Measurements from ENCODE around the gene NCLN. TPM values are rescaled to one million over a fixed set of nuclear protein-coding genes. Genes with fewer than 3 reads are reported as not detected.
A peak's percentile ranks its signal among the peaks of the same experiment; 100 is the strongest.

The NCLN gene
- total RNA-seq, 2 donors from 2014 or later = 48.6 to 68.5 TPM

DNA sequence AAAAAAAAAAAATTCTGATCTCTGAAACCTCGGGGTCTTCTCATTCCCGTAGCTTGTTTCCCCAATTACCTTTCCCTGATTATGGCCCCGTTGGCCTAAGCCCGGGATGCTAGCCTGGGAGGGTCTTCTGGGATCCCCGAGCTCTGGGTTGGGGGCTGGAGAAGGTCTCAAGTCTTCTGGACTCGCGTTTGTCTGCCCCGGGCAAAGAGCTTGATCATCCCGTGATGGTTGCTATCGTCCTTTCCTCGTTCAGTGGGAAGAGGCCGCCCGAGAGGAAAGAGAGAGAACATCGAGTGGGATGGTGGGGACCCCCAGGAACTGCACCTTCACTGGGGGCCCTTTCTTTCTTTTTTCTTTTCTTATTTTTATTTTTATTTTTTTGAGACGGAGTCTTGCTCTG lies 47.5 kb upstream of the NCLN start:
- 86% methylated on average over 15 of the region's 15 CpGs for WGBS
- no peaks in the 10 kb centered on the region for H3K36me3 ChIP-seq
- no peak for DNase-seq (ENCODE audit: low spot score)
- H3K4me3 ChIP-seq = no peak overlapping the region
- peaks cover 6% of the 10 kb centered on the region for H3K4me1 ChIP-seq (replicated peaks)
- intact Hi-C loops (cut with DNase I) = no loop called here
- H3K9me3 ChIP-seq = no peaks in the 10 kb centered on the region
- H3K27ac ChIP-seq = no peak overlapping the region
- TF ChIP-seq POLR2A (IDR thresholded peaks at IDR 0.05) (no peak), POLR2AphosphoS5 (IDR thresholded peaks at IDR 0.05) (no peak)
- TF ChIP-seq, protein P1, sequence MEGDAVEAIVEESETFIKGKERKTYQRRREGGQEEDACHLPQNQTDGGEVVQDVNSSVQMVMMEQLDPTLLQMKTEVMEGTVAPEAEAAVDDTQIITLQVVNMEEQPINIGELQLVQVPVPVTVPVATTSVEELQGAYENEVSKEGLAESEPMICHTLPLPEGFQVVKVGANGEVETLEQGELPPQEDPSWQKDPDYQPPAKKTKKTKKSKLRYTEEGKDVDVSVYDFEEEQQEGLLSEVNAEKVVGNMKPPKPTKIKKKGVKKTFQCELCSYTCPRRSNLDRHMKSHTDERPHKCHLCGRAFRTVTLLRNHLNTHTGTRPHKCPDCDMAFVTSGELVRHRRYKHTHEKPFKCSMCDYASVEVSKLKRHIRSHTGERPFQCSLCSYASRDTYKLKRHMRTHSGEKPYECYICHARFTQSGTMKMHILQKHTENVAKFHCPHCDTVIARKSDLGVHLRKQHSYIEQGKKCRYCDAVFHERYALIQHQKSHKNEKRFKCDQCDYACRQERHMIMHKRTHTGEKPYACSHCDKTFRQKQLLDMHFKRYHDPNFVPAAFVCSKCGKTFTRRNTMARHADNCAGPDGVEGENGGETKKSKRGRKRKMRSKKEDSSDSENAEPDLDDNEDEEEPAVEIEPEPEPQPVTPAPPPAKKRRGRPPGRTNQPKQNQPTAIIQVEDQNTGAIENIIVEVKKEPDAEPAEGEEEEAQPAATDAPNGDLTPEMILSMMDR (IDR thresholded peaks at IDR 0.05) = no peak
- H3K27me3 ChIP-seq (replicated peaks; ENCODE audit: insufficient read depth) = no peaks in the 10 kb centered on the region

DNA sequence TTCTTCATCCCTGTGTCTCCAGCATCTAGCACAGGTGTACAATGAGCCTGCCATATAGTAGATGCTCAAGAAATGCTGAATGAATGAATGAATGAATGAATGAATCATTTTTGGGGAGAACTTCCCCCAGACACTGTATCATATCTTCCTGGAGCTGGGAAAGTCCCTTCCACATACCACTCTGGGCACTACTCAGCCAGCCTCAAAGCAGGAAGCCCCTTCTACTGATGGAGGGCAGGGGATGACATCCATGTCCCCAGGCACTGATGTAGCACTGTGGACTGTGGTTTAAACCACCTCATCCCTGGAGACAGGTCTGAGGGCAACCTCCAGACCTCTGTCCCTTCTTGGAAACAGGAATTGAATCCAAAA lies 45.1 kb upstream of the NCLN start:
- H3K36me3 ChIP-seq = no peaks in the 10 kb centered on the region
- H3K4me3 ChIP-seq = no peak overlapping the region
- no peaks in the 10 kb centered on the region for H3K27me3 ChIP-seq (replicated peaks; ENCODE audit: insufficient read depth)
- DNase-seq (ENCODE audit: low spot score) = no peak
- intact Hi-C loops (cut with DNase I) = no loop called here
- H3K9me3 ChIP-seq = no peaks in the 10 kb centered on the region
- no peak overlapping the region for H3K27ac ChIP-seq
- no peaks in the 10 kb centered on the region for H3K4me1 ChIP-seq (replicated peaks)
- TF ChIP-seq POLR2AphosphoS5 (IDR thresholded peaks at IDR 0.05) (no peak), POLR2A (IDR thresholded peaks at IDR 0.05) (no peak)
- TF ChIP-seq, protein P1 (IDR thresholded peaks at IDR 0.05) = no peak

DNA sequence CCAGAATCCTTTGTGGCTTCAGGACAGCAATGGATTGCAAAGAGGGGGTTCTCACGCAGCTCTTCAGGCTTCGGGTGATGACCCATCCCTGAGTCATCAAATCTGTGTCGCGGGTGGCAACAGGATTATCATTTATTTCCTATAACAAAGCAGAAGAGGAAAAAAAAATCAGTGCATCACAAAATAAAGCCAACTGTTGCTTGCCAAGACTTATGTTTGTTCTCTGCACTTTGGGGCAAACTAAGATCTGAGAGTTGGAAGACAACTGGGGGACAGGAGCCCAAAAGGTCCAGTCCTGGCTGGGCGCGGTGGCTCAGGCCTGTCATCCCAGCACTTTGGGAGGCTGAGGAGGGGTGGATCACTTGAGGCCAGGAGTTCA lies 43.4 kb upstream of the NCLN start:
- 14% methylated on average over 6 of the region's 6 CpGs for WGBS
- peak overlapping the region in 1 of 2 donors; percentile 10 for H3K27ac ChIP-seq
- H3K4me1 ChIP-seq (replicated peaks) = no peaks in the 10 kb centered on the region
- no peak overlapping the region for H3K4me3 ChIP-seq
- no peak for DNase-seq (ENCODE audit: low spot score)
- H3K27me3 ChIP-seq (replicated peaks; ENCODE audit: insufficient read depth) = no peaks in the 10 kb centered on the region
- intact Hi-C loops (cut with DNase I) = no loop called here
- H3K9me3 ChIP-seq = no peaks in the 10 kb centered on the region
- no peaks in the 10 kb centered on the region for H3K36me3 ChIP-seq
- TF ChIP-seq, protein P1 (IDR thresholded peaks at IDR 0.05) = no peak
- no peak for TF ChIP-seq POLR2A (IDR thresholded peaks at IDR 0.05)
- no peak for TF ChIP-seq POLR2AphosphoS5 (IDR thresholded peaks at IDR 0.05)

GRCh38 chr19:3142781-3143337 lies 42.9 kb upstream of the NCLN start:
- intact Hi-C loops (cut with DNase I) = no loop called here
- no peak for DNase-seq (ENCODE audit: low spot score)

More at GRCh38 chr19:3142781-3143337, 42.9 kb upstream of the NCLN start:
- no peak overlapping the region for H3K4me3 ChIP-seq
- 63% methylated on average over 11 of the region's 11 CpGs for WGBS
- no peaks in the 10 kb centered on the region for H3K4me1 ChIP-seq (replicated peaks)
- no peaks in the 10 kb centered on the region for H3K27me3 ChIP-seq (replicated peaks; ENCODE audit: insufficient read depth)
- H3K36me3 ChIP-seq = no peaks in the 10 kb centered on the region
- no peak overlapping the region for H3K27ac ChIP-seq
- no peaks in the 10 kb centered on the region for H3K9me3 ChIP-seq
- TF ChIP-seq POLR2A (IDR thresholded peaks at IDR 0.05) = no peak
- no peak for TF ChIP-seq POLR2AphosphoS5 (IDR thresholded peaks at IDR 0.05)
- TF ChIP-seq, protein P1 (IDR thresholded peaks at IDR 0.05) = no peak

All from prostate gland (tissue), 2 donors.